ENCODE data around the gene ADCYAP1. TPM values are rescaled to one million over a fixed set of nuclear protein-coding genes. Genes with fewer than 3 reads are reported as not detected.
"Not testable (repeated sequence)": the region's sequence is repeated elsewhere in the genome, so short reads cannot be mapped to it uniquely, and the experiment has no call there.

ADCYAP1 gene
- total RNA-seq (2014; rRNA removed; shearing (Covaris generic)) (not detected in 2 replicates), polyA plus RNA-seq (2016; fragmentation: Nextera tagmentation; extraction: Ambion mirVana) (not detected in 2 replicates)

DNA sequence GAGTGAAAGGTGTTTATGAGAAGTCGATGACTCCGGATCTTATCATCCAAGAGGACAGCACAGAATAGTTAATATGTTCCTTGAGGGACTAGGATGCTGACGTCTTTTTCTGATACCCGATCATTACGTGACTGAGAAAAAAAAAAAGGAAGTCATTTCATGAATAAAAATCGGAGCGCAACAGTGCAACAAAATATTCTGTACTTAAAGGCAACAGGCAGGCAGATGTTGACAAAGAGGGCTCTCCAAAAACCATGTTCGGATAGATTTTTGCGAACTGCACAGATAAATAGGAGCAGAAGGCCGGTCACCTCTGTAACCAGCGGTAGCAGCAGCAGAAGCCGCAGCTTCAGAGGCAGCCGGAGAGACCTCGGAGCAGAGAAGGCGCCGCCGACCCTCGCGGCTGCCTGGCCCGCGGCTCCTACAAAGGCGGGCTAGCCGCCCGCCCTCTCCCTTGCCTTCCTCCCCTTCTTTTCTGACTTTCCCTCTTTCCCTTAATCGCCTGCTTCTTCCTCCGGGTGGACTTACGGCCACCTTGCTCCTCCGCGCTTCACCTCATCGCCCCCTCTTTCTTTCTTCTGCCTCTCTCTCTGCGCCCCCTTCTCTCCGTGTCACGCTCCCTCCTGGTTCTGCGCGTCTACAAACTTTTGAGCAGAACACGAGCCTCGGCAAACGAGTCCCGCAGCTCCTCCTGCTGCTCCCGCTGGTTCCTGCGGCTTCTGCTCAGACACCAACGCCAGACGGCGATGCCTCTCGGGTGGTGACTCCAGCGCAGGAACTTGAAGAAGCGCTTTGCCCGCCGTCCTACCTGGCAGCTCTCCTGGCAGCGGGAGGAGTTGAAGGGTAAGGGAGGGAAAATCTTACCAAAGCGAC lies at the start of gene ADCYAP1:
ADCYAP1 (plus strand) TSS at position 654 of the 873 bp plus-strand sequence. CDS start 516 bp downstream, outside the sequence.
- WGBS, 2 experiments (ENCODE audit: low coverage in 1 of 2, low lambda C conversion rate in 2 of 2, missing lambda C conversion rate in 2 of 2), result 9% methylated on average over 48 to 51 of the region's 51 CpGs
- H3K9me2 ChIP-seq (ENCODE audit: insufficient read depth), result no peaks in the 10 kb centered on the region
- H3K9me3 ChIP-seq (ENCODE audit: low read depth), result no peaks in the 10 kb centered on the region
- no peaks in the 10 kb centered on the region for H3K36me3 ChIP-seq (ENCODE audit: low read depth)
- H3F3A ChIP-seq (ENCODE audit: insufficient read depth), result no peaks in the 10 kb centered on the region
- H4K20me1 ChIP-seq (ENCODE audit: insufficient read depth), result no peaks in the 10 kb centered on the region
- DNase-seq, result peak; percentile 40
- H3K27me3 ChIP-seq (replicated peaks; ENCODE audit: insufficient read depth), result peaks cover 68% of the 10 kb centered on the region
- no peak for TF ChIP-seq EZH2phosphoT487 (IDR thresholded peaks at IDR 0.05; ENCODE audit: insufficient read depth, low read depth)
- peak; percentile 85 for TF ChIP-seq EZH2 (IDR thresholded peaks at IDR 0.05; ENCODE audit: insufficient read depth, poor library complexity, severe bottlenecking)
- H3K9ac ChIP-seq, result no peak within 1 kb of the TSS
- no peak within 1 kb of the TSS for H3K4me2 ChIP-seq (ENCODE audit: unreplicated experiment)
- H3K27ac ChIP-seq, result no peak within 1 kb of the TSS
- H3K4me3 ChIP-seq, result no peak within 1 kb of the TSS
- no peaks in the 10 kb centered on the region for H3K4me1 ChIP-seq (ENCODE audit: insufficient read depth)
- in situ Hi-C loops (cut with MboI), result no loop called here
- H2AFZ ChIP-seq, result no peak within 1 kb of the TSS
- H3K79me2 ChIP-seq (ENCODE audit: insufficient read depth), result no peaks in the 10 kb centered on the region

DNA sequence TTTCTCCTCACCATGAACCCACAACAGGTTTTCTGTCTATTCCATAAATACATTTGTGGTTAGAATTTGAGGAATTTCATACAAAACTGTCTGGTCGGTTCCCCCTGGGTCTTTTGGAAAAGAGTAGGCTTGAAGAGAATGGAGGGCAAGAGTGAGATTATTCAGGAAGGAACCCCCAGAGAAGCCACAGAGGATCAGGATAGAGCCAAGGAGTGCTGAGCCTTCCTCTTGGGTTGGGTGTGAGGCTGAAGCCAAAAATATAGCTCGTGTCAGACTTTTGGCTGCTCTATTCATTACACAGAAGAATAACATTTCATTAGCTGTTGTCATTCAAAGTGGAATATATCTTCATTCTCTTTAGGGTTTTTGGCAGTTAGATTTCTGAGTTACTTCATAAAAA lies 46.7 kb upstream of the ADCYAP1 start:
- H3K27ac ChIP-seq, result no peak overlapping the region

DNA sequence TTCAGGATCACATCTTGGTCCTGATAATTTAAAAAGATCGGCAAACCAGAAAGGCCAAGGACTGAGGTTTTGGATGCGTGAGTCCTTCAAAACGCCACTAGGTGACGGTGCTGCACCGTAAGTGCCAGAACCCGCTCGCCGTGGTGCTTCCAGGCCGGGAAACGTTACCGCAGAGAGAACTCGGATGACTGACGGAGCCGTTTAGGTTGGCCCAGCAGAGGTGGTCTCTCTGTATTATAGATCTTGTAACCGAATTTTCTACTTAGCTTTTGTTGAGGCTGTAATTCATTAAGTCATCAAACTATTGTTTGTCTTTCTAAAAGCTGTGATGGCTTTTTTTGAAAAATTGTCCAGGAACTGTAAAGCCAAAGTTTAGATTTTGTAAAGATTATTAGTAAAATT lies 39.8 kb upstream of the ADCYAP1 start:
- no peak overlapping the region for H3K27ac ChIP-seq
- TF ChIP-seq EZH2phosphoT487 (IDR thresholded peaks at IDR 0.05; ENCODE audit: insufficient read depth, low read depth) (no peak), EZH2 (IDR thresholded peaks at IDR 0.05; ENCODE audit: insufficient read depth, poor library complexity, severe bottlenecking) (no peak)
- in situ Hi-C loops (cut with MboI), result loop anchor here (25.0 kb wide), 2 partner anchors 1222 to 1672 kb away; no protein-coding TSS in a partner anchor
- H3K9me3 ChIP-seq (ENCODE audit: low read depth), result no peaks in the 10 kb centered on the region
- no peaks in the 10 kb centered on the region for H3K36me3 ChIP-seq (ENCODE audit: low read depth)
- peak; percentile 87 for DNase-seq
- no peaks in the 10 kb centered on the region for H3K9me2 ChIP-seq (ENCODE audit: insufficient read depth)
- no peaks in the 10 kb centered on the region for H4K20me1 ChIP-seq (ENCODE audit: insufficient read depth)
- peaks cover 33% of the 10 kb centered on the region for H3K27me3 ChIP-seq (replicated peaks; ENCODE audit: insufficient read depth)
- no peaks in the 10 kb centered on the region for H3F3A ChIP-seq (ENCODE audit: insufficient read depth)
- WGBS, 2 experiments (ENCODE audit: low coverage in 1 of 2, low lambda C conversion rate in 2 of 2, missing lambda C conversion rate in 2 of 2), result 3 to 4% methylated on average over 14 to 15 of the region's 15 CpGs
- H3K4me2 ChIP-seq (ENCODE audit: unreplicated experiment), result peak overlapping the region; percentile 61
- no peak overlapping the region for H3K4me3 ChIP-seq
- no peaks in the 10 kb centered on the region for H3K4me1 ChIP-seq (ENCODE audit: insufficient read depth)
- no peak overlapping the region for H3K9ac ChIP-seq
- H3K79me2 ChIP-seq (ENCODE audit: insufficient read depth), result no peaks in the 10 kb centered on the region
- peak overlapping the region; percentile 3; the same call in 1 of the 2 replicates for H2AFZ ChIP-seq

More for the DNA sequence above, 46.7 kb upstream of the ADCYAP1 start:
- no peaks in the 10 kb centered on the region for H3F3A ChIP-seq (ENCODE audit: insufficient read depth)
- no peak overlapping the region for H2AFZ ChIP-seq
- H3K79me2 ChIP-seq (ENCODE audit: insufficient read depth), result no peaks in the 10 kb centered on the region
- TF ChIP-seq EZH2phosphoT487 (IDR thresholded peaks at IDR 0.05; ENCODE audit: insufficient read depth, low read depth), result no peak
- TF ChIP-seq EZH2 (IDR thresholded peaks at IDR 0.05; ENCODE audit: insufficient read depth, poor library complexity, severe bottlenecking), result no peak
- no peaks in the 10 kb centered on the region for H3K36me3 ChIP-seq (ENCODE audit: low read depth)
- WGBS, 2 experiments (ENCODE audit: low coverage in 1 of 2, low lambda C conversion rate in 2 of 2, missing lambda C conversion rate in 2 of 2), result 0 to 2% methylated on average over 2 of the region's 2 CpGs
- no peaks in the 10 kb centered on the region for H3K4me1 ChIP-seq (ENCODE audit: insufficient read depth)
- no peaks in the 10 kb centered on the region for H4K20me1 ChIP-seq (ENCODE audit: insufficient read depth)
- in situ Hi-C loops (cut with MboI), result loop anchor here (25.0 kb wide), 2 partner anchors 1229 to 1679 kb away; no protein-coding TSS in a partner anchor
- no peaks in the 10 kb centered on the region for H3K9me3 ChIP-seq (ENCODE audit: low read depth)
- no peak overlapping the region for H3K4me2 ChIP-seq (ENCODE audit: unreplicated experiment)
- no peak overlapping the region for H3K9ac ChIP-seq
- DNase-seq, result no peak
- H3K9me2 ChIP-seq (ENCODE audit: insufficient read depth), result no peaks in the 10 kb centered on the region
- peaks cover 13% of the 10 kb centered on the region; the same call in 1 of the 2 replicates for H3K27me3 ChIP-seq (replicated peaks; ENCODE audit: insufficient read depth)
- no peak overlapping the region for H3K4me3 ChIP-seq

DNA sequence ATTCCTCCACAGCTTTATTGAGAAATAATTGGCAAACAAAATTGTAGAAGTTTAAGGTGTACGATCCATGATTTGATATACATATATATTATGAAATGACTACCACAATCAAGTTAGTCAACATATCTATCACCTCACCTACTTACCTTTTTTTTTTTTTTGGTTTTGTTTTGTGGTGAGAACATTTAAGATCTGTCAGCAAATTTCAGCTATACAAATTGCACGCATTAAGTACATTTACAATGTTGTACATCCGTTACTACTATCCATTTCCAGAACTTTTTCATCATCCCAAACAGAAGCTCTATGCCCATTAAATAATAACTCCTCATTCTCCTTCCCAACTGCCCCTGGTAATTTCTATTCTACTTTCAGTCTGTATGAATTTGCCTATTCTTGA lies 37.4 kb upstream of the ADCYAP1 start:
- Histone ChIP-seq H3K9ac (no peak overlapping the region), H3K27me3 (replicated peaks; ENCODE audit: insufficient read depth) (peaks cover 19% of the 10 kb centered on the region)
- in situ Hi-C loops (cut with MboI), result loop anchor here (25.0 kb wide), 2 partner anchors 1220 to 1670 kb away; no protein-coding TSS in a partner anchor

DNA sequence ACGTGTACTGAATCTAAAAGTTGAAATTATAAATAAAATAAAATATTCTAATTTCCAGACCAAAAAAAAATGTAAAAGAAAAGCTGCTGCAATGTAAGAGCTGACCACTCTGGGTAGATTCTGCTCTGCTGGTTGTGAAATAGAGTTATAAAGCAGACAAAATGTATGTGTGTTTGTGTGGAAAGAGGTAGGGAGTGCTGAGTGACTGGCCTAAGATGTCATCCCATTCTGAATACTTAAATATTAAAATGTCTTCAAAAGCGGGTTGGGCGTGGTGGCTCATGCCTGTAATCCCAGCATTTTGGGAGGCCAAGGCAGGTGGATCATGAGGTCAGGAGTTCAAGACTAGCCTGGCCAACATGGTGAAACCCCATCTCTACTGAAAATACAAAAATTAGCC lies 31.2 kb upstream of the ADCYAP1 start:
- in situ Hi-C loops (cut with MboI), result loop anchor here (25.0 kb wide), 2 partner anchors 1214 to 1664 kb away; no protein-coding TSS in a partner anchor
- H3K4me1 ChIP-seq (ENCODE audit: insufficient read depth); H3K4me3 ChIP-seq; H3K79me2 ChIP-seq (ENCODE audit: insufficient read depth); H3K4me2 ChIP-seq (ENCODE audit: unreplicated experiment); H3K9me3 ChIP-seq (ENCODE audit: low read depth); H3K27me3 ChIP-seq (replicated peaks; ENCODE audit: insufficient read depth); DNase-seq; H3F3A ChIP-seq (ENCODE audit: insufficient read depth); H4K20me1 ChIP-seq (ENCODE audit: insufficient read depth); H3K9ac ChIP-seq; H3K27ac ChIP-seq; H3K9me2 ChIP-seq (ENCODE audit: insufficient read depth); H2AFZ ChIP-seq; H3K36me3 ChIP-seq (ENCODE audit: low read depth): not testable (repeated sequence)
- WGBS, 2 experiments (ENCODE audit: low coverage in 1 of 2, low lambda C conversion rate in 2 of 2, missing lambda C conversion rate in 2 of 2), result 35 to 47% methylated on average over 3 of the region's 3 CpGs

More for the DNA sequence above, 37.4 kb upstream of the ADCYAP1 start:
- no peak for DNase-seq
- no peaks in the 10 kb centered on the region for H3K36me3 ChIP-seq (ENCODE audit: low read depth)
- no peak overlapping the region for H3K4me3 ChIP-seq
- 47 to 58% methylated on average over 3 of the region's 3 CpGs for WGBS, 2 experiments (ENCODE audit: low coverage in 1 of 2, low lambda C conversion rate in 2 of 2, missing lambda C conversion rate in 2 of 2)
- H3K79me2 ChIP-seq (ENCODE audit: insufficient read depth), result no peaks in the 10 kb centered on the region
- no peaks in the 10 kb centered on the region for H3K4me1 ChIP-seq (ENCODE audit: insufficient read depth)
- no peak overlapping the region for H2AFZ ChIP-seq
- no peaks in the 10 kb centered on the region for H3F3A ChIP-seq (ENCODE audit: insufficient read depth)
- H3K27ac ChIP-seq, result no peak overlapping the region
- no peaks in the 10 kb centered on the region for H4K20me1 ChIP-seq (ENCODE audit: insufficient read depth)
- H3K9me2 ChIP-seq (ENCODE audit: insufficient read depth), result no peaks in the 10 kb centered on the region
- H3K4me2 ChIP-seq (ENCODE audit: unreplicated experiment), result no peak overlapping the region
- TF ChIP-seq EZH2phosphoT487 (IDR thresholded peaks at IDR 0.05; ENCODE audit: insufficient read depth, low read depth) (no peak), EZH2 (IDR thresholded peaks at IDR 0.05; ENCODE audit: insufficient read depth, poor library complexity, severe bottlenecking) (no peak)
- no peaks in the 10 kb centered on the region for H3K9me3 ChIP-seq (ENCODE audit: low read depth)
